ENCODE measurements around the gene PDCD1. TPM values are rescaled to one million over a fixed set of nuclear protein-coding genes. Genes with fewer than 3 reads are reported as not detected.

PDCD1 gene
- total RNA-seq, 1 experiment from 2014 or later: 0.22 TPM

GRCh38 chr2:241862093-241862492 is 3.4 kb upstream of the PDCD1 start:
- Histone ChIP-seq H3K9ac (ENCODE audit: low read length) (no peak overlapping the region), H3K4me1 (ENCODE audit: control insufficient read depth in 1 of 2, insufficient read depth in 2 of 2, low read length in 2 of 2) (no peaks in the 10 kb centered on the region; a peak in 1 of 4 replicates), H3K9me2 (ENCODE audit: insufficient read depth) (no peaks in the 10 kb centered on the region), H3K4me3 (replicated peaks in 1 of 2; ENCODE audit: low read depth in 1 of 2, low read length in 2 of 2) (no peak overlapping the region), H3K9me3 (ENCODE audit: control insufficient read depth in 1 of 2, insufficient read depth in 1 of 2, low read depth in 1 of 2, low read length in 2 of 2) (peaks cover 0 to 9% of the 10 kb centered on the region in 2 experiments; a peak in 1 of 4 replicates), H3K36me3 (ENCODE audit: control insufficient read depth in 1 of 2, insufficient read depth in 2 of 2, low read length in 2 of 2) (no peaks in the 10 kb centered on the region), H3K79me2 (ENCODE audit: insufficient read depth, low read length) (no peaks in the 10 kb centered on the region), H3K4me2 (ENCODE audit: low read length) (no peak overlapping the region), H4K20me1 (ENCODE audit: insufficient read depth) (no peaks in the 10 kb centered on the region), H2AFZ (ENCODE audit: low read depth, low read length, poor library complexity, severe bottlenecking) (no peak overlapping the region), H3K27ac (ENCODE audit: low read depth, low read length) (no peak overlapping the region), H3K27me3 (ENCODE audit: insufficient read depth, low read length) (no peaks in the 10 kb centered on the region)
- ChIA-PET CTCF (no interaction called here), POLR2A (no interaction called here), RAD21 (ENCODE audit: low non-redundant PET in 1 of 2, low total read pairs in 2 of 2, uncharacterized antibody in 2 of 2, unreplicated experiment in 2 of 2) (no interaction called here)
- TF ChIP-seq SRF (IDR thresholded peaks at IDR 0.05; ENCODE audit: low read depth) (no peak), ZNF274 (IDR thresholded peaks at IDR 0.05; ENCODE audit: low read depth, low read length) (no peak), ATF3 (IDR thresholded peaks at IDR 0.05) (no peak), EZH2phosphoT487 (IDR thresholded peaks at IDR 0.05; ENCODE audit: borderline replicate concordance) (no peak), REST (IDR thresholded peaks at IDR 0.05; ENCODE audit: low read depth) (no peak), SP1 (IDR thresholded peaks at IDR 0.05; ENCODE audit: low read depth) (no peak), ELF1 (IDR thresholded peaks at IDR 0.05; ENCODE audit: borderline replicate concordance, low read depth) (no peak), ZFX (IDR thresholded peaks at IDR 0.05) (no peak), EZH2 (IDR thresholded peaks at IDR 0.05) (no peak), JUND (IDR thresholded peaks at IDR 0.05) (no peak)
- ATAC-seq (no peak), DNase-seq (ENCODE audit: low read depth, low spot score) (no peak)
- intact Hi-C loops (cut with micrococcal nuclease): no loop called here
- no TSS peak for BruUV-seq (replicated peaks)

All from HCT116 (cell line).